KBM-7 (cell line): Measurements from ENCODE around the gene AFAP1L2.
A peak's percentile ranks its signal among the peaks of the same experiment; 100 is the strongest.

ENCODE experiments used
- DNase-seq: peaks from one replicate; pipeline ENCODE4 v3.0.0-alpha.2; 2015
- in situ Hi-C: fragments of 300-500 bp; cut with MboI; formaldehyde crosslinking; loops from 2 replicates; pipeline ENCODE4 v1.14.3; 2020; ENCODE audit warnings: low sequenced_read_pairs, low pct_unique_long_range_greater_than_20kb, mixed read lengths

Gene AFAP1L2

GRCh38 chr10:114320249-114321116, 83.8 kb downstream of the AFAP1L2 start:
- in situ Hi-C loops: no loop called here
- no peak for DNase-seq

- no peak for DNase-seq
- in situ Hi-C loops: no loop called here
These were observed 84.7 kb downstream of the AFAP1L2 start for GRCh38 chr10:114319406-114320248.

- in situ Hi-C loops: no loop called here
- DNase-seq: no peak
These were observed 87.6 kb downstream of the AFAP1L2 start for GRCh38 chr10:114316744-114317143.

GRCh38 chr10:114315566-114316420, 88.5 kb downstream of the AFAP1L2 start:
- in situ Hi-C loops: no loop called here
- no peak for DNase-seq

- in situ Hi-C loops: no loop called here
These were observed 90.4 kb downstream of the AFAP1L2 start for GRCh38 chr10:114313866-114314265.

GRCh38 chr10:114313139-114313538, 91.2 kb downstream of the AFAP1L2 start:
- no peak for DNase-seq
- in situ Hi-C loops: no loop called here

More at GRCh38 chr10:114313866-114314265, 90.4 kb downstream of the AFAP1L2 start:
- DNase-seq: no peak

- in situ Hi-C loops: no loop called here
- DNase-seq: no peak
These were observed 92.6 kb downstream of the AFAP1L2 start for GRCh38 chr10:114311496-114312209.

GRCh38 chr10:114311023-114311422, 93.3 kb downstream of the AFAP1L2 start:
- DNase-seq: no peak
- in situ Hi-C loops: no loop called here

- no peak for DNase-seq
- in situ Hi-C loops: no loop called here
These were observed 94.0 kb downstream of the AFAP1L2 start for GRCh38 chr10:114310346-114310745.

- DNase-seq: no peak
- in situ Hi-C loops: no loop called here
These were observed 95.0 kb downstream of the AFAP1L2 start for GRCh38 chr10:114309364-114309651.

GRCh38 chr10:114308531-114309363, 95.6 kb downstream of the AFAP1L2 start:
- in situ Hi-C loops: no loop called here
- no peak for DNase-seq

GRCh38 chr10:114307731-114308130, 96.6 kb downstream of the AFAP1L2 start:
- no peak for DNase-seq
- in situ Hi-C loops: no loop called here

GRCh38 chr10:114306116-114306973, 98.0 kb downstream of the AFAP1L2 start:
- in situ Hi-C loops: no loop called here
- DNase-seq: no peak

GRCh38 chr10:114305521-114305925, 98.8 kb downstream of the AFAP1L2 start:
- in situ Hi-C loops: no loop called here
- no peak for DNase-seq

GRCh38 chr10:114304571-114305421, 99.5 kb downstream of the AFAP1L2 start:
- DNase-seq: peak; percentile 65
- in situ Hi-C loops: no loop called here

- in situ Hi-C loops: no loop called here
- DNase-seq: peak; percentile 88
These were observed 100.2 kb downstream of the AFAP1L2 start for GRCh38 chr10:114304017-114304570.
